Stimulated activated naive CD8-positive, alpha-beta T cell treated with anti-CD3 and anti-CD28 coated beads, Interleukin-15, Interleukin-2, amounts not matched to agents 100 ng/mL and 50 ng/mL, for 24 hours (primary cell): ENCODE measurements around the gene CFL1.
A peak's percentile ranks its signal among the peaks of the same experiment; 100 is the strongest.

Source experiments
- H3K27ac Mint-ChIP-seq: one replicate; pipeline ENCODE4 v1.8.0; 2021; ENCODE audit warnings: mild to moderate bottlenecking, mixed read lengths
- H3K27me3 Mint-ChIP-seq: one replicate; pipeline ENCODE4 v1.8.0; 2021; ENCODE audit warnings: mixed read lengths
- H3K36me3 Mint-ChIP-seq: one replicate; pipeline ENCODE4 v1.8.0; 2021; ENCODE audit warnings: low read depth, mixed read lengths
- H3K4me1 Mint-ChIP-seq: one replicate; pipeline ENCODE4 v1.8.0; 2021; ENCODE audit warnings: low read depth, mixed read lengths
- H3K4me3 Mint-ChIP-seq: one replicate; pipeline ENCODE4 v1.8.0; 2021; ENCODE audit warnings: mild to moderate bottlenecking, mixed read lengths
- H3K9me3 Mint-ChIP-seq: one replicate; pipeline ENCODE4 v1.8.0; 2021; ENCODE audit warnings: mixed read lengths

CFL1 gene

DNA sequence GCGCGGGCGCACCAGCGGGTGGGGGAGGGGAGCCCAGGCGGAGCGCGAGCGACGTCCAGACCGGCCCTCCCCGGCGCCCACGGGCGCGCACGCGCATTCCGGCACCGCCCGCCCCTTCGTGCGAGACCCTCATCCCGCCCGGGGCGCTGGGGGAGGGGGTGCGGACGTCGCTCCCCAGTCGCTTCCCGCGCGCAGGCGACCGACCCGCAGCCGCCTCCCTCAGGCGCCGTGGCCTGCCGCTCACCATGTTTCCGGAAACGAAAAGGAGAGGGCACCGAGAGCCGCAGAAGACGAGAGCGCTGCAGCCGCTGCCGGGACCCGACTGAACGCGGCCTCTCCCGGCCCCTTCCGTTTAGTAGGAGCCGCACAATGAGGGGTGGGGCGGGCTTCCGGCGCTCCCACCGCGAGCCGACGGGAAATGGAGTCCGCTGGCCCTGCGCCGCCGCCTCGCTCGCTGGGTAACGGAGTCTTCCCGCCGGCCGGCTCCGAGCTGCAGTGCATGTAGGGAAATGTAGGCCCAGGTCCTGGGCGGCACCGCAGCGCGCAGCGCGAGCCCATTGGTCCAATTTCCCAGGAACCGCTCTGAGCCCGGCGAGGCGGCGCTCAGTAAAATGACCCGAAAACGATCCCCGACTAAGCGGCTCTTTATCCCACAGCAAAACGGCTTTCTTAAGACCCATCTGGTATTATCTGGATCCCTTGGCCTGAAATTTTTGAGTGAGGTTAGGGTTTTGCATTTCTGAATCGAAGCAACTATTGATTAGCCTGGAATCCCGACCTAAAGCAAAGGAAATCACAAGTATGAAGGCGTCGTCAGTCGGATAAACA, at the start of gene CFL1:
Gene CFL1, minus strand, starts transcription at position 328 of the 828 bp plus-strand sequence. Its CDS starts 81 bp downstream, at position 247.
- Mint-ChIP-seq H3K27me3 (no peaks in the 10 kb centered on the region), H3K4me3 (peak within 1 kb of the TSS; percentile 96), H3K9me3 (no peaks in the 10 kb centered on the region), H3K36me3 (peaks cover 56% of the 10 kb centered on the region), H3K4me1 (peaks cover 60% of the 10 kb centered on the region), H3K27ac (peak within 1 kb of the TSS; percentile 96)

DNA sequence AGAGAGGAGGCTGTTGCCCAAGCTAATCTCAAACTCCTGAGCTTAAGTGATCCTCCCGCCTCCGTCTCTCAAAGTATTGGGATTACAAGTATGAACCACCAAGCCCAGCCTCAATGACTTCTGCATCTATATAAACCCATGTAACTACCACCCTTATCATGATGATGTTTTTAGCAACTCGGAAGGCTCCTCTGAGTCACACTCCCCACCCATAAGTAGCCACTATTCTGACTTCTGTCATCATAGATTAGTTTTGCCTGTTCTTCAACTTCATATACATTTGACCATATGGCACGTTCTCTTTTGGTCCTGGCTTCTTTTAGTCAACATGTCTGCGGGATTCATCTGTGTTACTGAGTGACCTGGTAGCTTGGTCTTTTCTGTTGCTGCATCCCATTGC, 48.6 kb upstream of the CFL1 start:
- Mint-ChIP-seq H3K9me3 (no peaks in the 10 kb centered on the region), H3K4me1 (peaks cover 16% of the 10 kb centered on the region), H3K4me3 (no peak overlapping the region), H3K27ac (no peak overlapping the region), H3K36me3 (no peaks in the 10 kb centered on the region), H3K27me3 (no peaks in the 10 kb centered on the region)

DNA sequence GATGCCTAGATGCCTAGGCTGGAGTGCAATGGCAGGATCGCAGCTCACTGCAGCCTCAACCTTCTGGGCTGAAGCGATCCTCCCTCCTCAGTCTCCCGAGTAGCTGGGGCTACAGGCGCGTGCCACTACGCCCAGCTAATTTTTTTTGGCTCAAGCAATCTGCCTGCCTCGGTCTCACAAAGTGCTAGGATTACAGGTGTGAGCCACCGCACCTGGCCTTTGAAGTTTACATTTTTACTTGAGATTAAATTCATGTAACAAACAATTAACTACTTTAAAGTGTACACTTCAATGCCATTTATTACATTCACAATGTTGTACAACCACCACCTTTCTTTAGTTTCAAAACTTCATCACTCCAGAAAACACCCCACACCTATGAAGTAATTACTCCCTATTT, 45.7 kb upstream of the CFL1 start:
- no peak overlapping the region for H3K4me3 Mint-ChIP-seq
- H3K9me3 Mint-ChIP-seq: no peaks in the 10 kb centered on the region
- peaks cover 14% of the 10 kb centered on the region for H3K4me1 Mint-ChIP-seq
- no peak overlapping the region for H3K27ac Mint-ChIP-seq
- H3K27me3 Mint-ChIP-seq: no peaks in the 10 kb centered on the region
- peaks cover 3% of the 10 kb centered on the region for H3K36me3 Mint-ChIP-seq

DNA sequence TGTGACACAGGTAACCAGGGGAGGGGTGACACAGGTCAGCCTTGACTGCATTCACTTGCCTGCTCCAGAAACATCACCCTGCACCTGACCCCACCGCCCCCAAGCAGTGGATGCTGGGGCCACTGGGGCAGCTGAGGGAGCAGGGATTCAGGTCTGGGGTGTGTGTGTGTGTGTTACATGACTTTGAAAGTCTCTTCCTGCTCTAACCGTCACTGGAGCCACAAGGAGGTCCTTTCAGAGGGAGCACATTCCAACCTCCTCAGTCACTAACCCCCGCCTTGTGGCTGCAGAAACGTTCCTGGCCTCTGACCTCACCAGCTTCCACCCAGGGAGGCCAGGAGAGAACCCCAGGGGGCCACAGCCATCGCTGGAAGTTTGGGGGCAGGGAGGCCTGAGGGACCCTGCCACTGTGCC, 45.1 kb upstream of the CFL1 start:
- H3K4me3 Mint-ChIP-seq: no peak overlapping the region
- H3K36me3 Mint-ChIP-seq: peaks cover 5% of the 10 kb centered on the region
- H3K9me3 Mint-ChIP-seq: no peaks in the 10 kb centered on the region
- peaks cover 20% of the 10 kb centered on the region for H3K4me1 Mint-ChIP-seq
- H3K27ac Mint-ChIP-seq: no peak overlapping the region
- H3K27me3 Mint-ChIP-seq: no peaks in the 10 kb centered on the region

DNA sequence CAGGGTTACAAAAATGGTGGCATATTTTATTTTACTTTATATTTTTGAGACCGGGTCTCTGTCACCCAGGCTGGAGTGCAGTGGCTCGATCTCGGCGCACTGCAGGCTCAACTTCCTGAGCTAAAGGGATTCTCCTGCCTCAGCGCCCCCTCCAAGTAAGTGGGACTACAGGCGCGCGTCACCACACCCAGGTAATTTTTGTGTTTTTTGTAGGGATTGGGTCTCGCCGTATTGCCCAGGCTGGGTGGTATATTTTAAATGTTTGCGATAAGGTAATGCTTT, 42.9 kb upstream of the CFL1 start:
- H3K4me3 Mint-ChIP-seq: peak overlapping the region; percentile 60
- peak overlapping the region; percentile 55 for H3K27ac Mint-ChIP-seq
- H3K27me3 Mint-ChIP-seq: no peaks in the 10 kb centered on the region
- peaks cover 22% of the 10 kb centered on the region for H3K36me3 Mint-ChIP-seq
- no peaks in the 10 kb centered on the region for H3K9me3 Mint-ChIP-seq
- peaks cover 40% of the 10 kb centered on the region for H3K4me1 Mint-ChIP-seq

DNA sequence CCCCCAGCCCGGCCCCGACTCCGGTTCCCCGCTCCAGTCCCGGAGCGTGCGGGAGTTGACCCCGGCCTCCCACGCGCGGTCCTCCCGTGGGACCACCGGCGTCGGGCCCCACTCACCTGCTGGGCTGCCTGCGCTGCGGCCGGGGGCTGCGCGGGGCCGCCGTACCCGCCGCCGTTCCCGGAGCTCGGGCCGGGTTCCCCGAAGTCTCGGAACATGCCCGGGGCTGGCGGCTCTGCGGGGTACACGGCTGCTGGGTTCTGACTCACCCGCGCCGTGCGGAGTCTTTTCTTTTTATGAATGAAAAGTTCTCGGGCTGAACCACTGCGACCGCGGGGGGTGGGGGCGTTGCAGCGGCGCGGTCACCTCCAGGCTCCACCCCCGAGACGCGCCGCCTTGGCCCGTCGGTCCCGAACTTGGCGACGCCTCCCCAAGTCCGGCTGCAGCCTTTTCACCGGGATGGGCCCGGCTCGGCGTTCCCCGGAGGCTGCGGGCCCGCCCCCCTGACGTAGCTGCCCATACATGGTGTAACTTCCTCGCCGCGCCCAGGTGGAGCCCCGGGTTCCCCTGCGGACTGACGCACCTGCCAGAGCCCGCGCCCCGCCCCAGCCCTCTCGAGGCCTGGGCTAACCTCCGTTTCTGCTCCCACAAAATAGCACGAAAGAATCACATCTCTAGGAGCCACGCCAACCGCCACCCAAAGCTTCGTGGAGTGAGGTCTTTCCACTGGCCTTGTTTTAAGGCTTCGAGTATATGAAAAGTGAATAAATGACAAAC, 42.3 kb upstream of the CFL1 start, which contains the start of gene FOSL1:
Gene FOSL1, minus strand, starts transcription at position 264 of the 774 bp plus-strand sequence. Its CDS starts 49 bp downstream, at position 215.
- Mint-ChIP-seq H3K27ac (peak within 1 kb of the TSS; percentile 86), H3K9me3 (no peaks in the 10 kb centered on the region), H3K4me3 (peak within 1 kb of the TSS; percentile 82), H3K36me3 (peaks cover 27% of the 10 kb centered on the region), H3K27me3 (no peaks in the 10 kb centered on the region), H3K4me1 (peaks cover 45% of the 10 kb centered on the region)

DNA sequence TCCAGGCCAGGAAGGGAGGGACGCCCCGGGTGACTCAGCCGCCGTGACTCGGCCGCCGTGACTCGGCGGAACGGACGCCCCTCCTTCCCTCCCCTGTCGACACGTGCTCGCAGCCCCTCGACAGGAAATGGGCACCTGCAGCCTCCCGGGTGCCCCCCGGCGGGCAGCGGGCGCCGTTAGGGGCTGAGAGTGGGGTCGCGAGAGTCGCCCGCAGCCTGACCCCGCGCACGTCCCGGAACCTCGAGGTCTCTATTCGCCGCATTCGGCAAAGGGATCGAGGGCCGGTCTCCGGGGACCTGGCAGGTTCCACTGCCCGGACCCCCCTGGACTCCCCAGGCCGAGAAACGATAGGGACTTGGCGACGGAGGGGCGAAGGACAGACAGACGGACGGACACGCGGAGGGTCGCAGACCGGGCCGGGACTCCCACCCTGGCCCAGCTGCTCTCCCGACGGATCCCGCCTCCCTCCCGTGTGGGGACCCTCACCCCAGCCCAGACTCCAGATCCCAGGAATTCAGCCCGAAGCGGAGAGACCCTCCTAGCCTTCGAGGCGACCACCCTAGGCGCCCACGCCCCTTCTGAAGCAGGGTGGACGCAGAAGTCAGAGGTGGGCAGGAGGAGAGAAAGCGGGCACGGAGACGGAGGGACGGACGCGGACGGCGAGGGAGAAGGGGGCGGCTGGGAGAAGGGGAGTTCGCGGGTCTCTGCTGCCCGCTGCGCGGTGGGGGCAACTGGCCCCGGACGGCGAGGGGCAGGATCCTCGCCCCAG, 41.6 kb upstream of the CFL1 start:
- H3K4me3 Mint-ChIP-seq: peak overlapping the region; percentile 82
- H3K9me3 Mint-ChIP-seq: no peaks in the 10 kb centered on the region
- peaks cover 30% of the 10 kb centered on the region for H3K36me3 Mint-ChIP-seq
- H3K27me3 Mint-ChIP-seq: no peaks in the 10 kb centered on the region
- peaks cover 49% of the 10 kb centered on the region for H3K4me1 Mint-ChIP-seq
- peak overlapping the region; percentile 86 for H3K27ac Mint-ChIP-seq

DNA sequence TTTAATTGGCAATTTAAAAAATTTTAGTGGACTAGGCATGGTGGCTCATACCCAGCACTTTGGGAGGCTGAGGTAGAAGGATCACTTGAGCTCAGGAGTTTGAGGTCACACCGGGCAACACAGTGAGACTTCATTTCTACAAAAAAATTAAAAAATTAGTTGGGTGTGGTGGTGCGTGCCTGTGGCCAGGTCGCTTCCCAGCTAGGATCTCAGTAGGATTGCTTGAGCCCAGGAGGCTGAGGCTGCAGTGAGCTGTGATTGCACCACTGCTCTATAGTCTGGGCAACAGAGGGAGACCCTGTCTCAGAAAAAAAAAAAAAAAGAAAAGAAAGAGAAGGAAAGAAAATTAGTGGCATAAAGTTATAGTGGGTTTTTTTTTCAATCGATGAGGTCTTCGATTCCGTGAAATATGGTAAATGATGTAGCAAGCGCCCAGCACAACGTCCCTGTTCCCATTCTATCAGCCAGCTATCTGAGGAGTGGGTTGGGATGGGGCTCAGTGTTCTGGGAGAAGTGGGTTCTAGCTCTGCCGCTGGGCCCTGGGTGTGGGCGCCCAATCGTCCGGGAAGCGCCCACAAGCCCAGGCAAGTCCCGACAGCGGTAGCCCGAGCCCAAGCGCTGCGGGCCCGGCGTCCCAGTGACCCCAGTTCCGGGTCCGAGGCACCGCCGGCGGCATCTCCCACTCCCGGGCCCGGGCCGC, 40.8 kb upstream of the CFL1 start:
- H3K27me3 Mint-ChIP-seq: no peaks in the 10 kb centered on the region
- H3K36me3 Mint-ChIP-seq: peaks cover 34% of the 10 kb centered on the region
- peaks cover 56% of the 10 kb centered on the region for H3K4me1 Mint-ChIP-seq
- peak overlapping the region; percentile 90 for H3K27ac Mint-ChIP-seq
- H3K4me3 Mint-ChIP-seq: peak overlapping the region; percentile 90
- H3K9me3 Mint-ChIP-seq: no peaks in the 10 kb centered on the region

DNA sequence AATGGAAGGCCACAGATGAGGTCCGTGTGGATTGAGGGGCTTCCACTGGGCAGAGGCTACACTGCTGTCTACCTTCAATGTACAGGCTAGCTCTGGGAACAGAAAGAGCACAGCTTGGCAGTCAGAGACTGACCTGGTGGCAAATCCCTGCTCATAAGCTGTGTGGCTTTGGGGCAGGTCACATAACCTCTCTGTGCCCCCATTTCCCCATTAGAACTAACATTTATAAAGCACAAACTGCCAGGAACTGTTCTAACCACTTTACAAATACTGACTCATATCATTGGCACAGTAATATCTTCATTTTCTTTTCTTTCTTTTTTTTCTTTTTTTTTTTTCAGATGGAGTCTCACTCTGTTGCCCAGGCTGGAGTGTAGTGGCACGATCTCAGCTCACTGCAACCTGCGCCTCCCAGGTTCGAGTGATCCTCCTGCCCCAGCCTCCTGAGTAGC, 39.1 kb upstream of the CFL1 start:
- H3K4me1 Mint-ChIP-seq: peaks cover 69% of the 10 kb centered on the region
- no peaks in the 10 kb centered on the region for H3K9me3 Mint-ChIP-seq
- H3K4me3 Mint-ChIP-seq: peak overlapping the region; percentile 63
- peaks cover 43% of the 10 kb centered on the region for H3K36me3 Mint-ChIP-seq
- H3K27ac Mint-ChIP-seq: peak overlapping the region; percentile 58
- H3K27me3 Mint-ChIP-seq: no peaks in the 10 kb centered on the region

DNA sequence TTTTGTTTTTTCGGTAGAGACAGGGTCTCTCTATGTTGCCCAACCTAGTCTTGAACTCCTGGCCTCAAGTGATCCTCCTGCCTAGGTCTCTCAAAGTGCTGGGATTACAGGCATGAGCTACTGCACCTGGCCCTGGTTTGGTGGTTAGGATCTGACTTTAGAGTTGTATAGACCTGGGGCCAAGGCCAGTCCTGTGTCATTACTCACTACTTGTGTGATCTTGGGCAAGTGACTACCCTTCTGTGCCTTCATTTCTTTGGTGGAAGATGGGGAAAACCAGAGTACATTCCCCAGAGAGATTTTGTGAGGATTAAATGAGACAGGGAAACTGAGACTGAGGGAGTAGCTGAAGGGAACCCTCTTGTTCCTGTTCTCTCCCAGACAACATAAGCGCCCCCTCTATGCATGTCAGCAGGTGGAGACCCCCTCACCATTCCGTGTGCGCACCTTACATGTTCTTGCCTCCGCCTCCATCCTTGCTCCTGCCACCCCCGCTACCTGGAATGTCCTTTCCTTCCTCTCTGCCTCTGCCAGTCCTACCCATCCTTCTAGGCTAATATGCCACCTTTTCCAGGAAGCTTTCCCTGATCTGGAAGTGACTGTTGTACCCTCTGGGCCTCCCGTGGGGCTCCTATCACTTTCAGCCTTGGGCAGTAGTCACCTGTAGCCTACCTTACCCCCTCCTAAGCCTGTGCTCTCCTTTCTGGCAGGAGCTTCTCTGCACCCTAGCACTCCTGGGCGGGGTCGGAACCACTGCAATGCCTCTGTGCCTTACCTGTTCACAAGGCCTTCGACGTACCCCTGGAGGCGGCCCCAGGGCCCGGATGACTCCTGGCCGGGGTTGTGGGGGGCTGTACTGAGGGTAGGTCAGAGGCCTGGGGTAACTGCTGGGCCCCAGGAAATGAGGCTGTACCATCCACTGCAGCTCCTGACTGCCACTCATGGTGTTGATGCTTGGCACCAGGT, 38.3 kb upstream of the CFL1 start:
- no peaks in the 10 kb centered on the region for H3K27me3 Mint-ChIP-seq
- peak overlapping the region; percentile 83 for H3K27ac Mint-ChIP-seq
- H3K36me3 Mint-ChIP-seq: peaks cover 45% of the 10 kb centered on the region
- H3K4me3 Mint-ChIP-seq: no peak overlapping the region
- no peaks in the 10 kb centered on the region for H3K9me3 Mint-ChIP-seq
- peaks cover 70% of the 10 kb centered on the region for H3K4me1 Mint-ChIP-seq

DNA sequence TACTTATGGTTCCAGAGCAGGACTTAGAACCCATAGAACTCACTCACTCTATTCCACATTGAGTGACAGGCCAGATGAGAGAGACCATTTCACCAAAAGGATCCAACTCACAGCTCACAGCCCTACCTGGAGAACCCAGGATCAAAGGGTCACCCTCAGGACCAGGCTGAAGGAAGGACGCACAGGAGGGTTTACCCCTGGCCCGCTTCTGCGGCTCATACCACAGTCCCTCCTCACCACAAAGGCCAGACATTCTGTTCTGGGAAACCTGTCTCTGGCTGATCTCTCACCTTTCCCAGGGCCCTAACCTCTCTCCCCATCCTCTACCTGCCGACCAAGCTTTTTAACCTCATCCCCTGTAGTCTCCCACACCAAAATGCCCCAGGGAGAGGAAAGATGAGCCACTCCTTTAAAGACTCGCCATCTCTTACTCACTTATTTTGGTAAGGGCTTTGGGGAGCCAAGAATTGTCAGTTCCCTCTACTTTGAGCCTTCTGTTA, 37.6 kb upstream of the CFL1 start:
- Mint-ChIP-seq H3K4me1 (peaks cover 68% of the 10 kb centered on the region), H3K27ac (peak overlapping the region; percentile 83), H3K4me3 (peak overlapping the region; percentile 43), H3K9me3 (no peaks in the 10 kb centered on the region), H3K27me3 (no peaks in the 10 kb centered on the region), H3K36me3 (peaks cover 45% of the 10 kb centered on the region)

DNA sequence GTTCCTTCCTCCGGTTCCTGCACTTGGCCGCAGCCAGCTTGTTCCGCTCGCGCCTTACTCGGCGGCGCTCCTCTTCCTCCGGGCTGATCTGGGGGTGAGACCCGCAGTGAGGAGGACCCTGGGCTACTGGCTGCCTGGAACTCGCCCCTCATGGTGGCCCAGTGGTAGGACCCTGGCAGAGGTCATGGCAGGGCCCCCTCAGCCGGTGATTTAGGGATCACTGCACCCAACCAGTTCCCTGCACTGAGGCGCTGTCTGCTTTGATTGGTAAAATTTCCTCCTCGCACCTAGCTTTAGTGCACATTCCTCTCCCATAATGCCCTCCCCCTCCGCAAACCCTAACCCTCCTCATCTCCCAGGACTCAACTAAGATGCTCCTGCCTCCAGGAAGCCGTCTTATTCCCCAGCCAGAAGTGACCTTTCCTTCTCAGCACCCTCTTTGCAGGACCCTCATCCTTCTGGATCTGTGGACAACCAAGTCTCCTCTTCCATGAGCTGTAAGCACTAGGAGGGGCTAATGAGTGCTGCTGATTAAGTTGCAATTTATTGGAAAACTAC, 36.1 kb upstream of the CFL1 start:
- Mint-ChIP-seq H3K36me3 (peaks cover 45% of the 10 kb centered on the region), H3K27ac (peak overlapping the region; percentile 81), H3K9me3 (no peaks in the 10 kb centered on the region), H3K4me3 (peak overlapping the region; percentile 99), H3K27me3 (no peaks in the 10 kb centered on the region), H3K4me1 (peaks cover 79% of the 10 kb centered on the region)

DNA sequence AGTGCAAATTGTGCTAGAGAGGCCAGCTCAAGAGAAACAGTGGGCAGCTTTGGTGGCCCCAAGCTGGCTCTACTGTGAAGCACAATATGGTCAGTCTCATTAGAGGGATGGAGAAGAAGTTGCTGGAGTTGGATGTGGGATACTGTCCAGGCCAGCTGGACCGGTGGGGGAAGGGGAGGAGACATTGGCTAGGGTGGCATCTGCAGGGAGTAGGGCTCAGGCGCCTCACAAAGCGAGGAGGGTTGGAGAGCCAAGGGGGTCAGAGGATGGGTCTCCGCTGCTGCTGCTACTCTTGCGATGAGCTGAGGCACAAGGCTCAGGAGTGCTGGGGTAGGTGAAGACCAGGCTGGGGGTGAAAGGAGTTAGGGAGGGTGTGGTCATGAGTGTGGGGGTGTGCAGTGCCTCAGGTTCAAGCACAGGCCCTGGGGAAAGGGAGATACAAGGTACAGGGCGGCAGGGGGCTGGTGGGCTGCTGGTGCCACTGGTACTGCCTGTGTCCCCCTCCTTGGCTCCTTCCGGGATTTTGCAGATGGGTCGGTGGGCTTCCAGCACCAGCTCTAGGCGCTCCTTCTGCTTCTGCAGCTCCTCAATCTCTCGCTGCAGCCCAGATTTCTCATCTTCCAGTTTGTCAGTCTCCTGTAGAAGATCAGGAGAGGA, 34.8 kb upstream of the CFL1 start:
- peak overlapping the region; percentile 86 for H3K27ac Mint-ChIP-seq
- H3K9me3 Mint-ChIP-seq: no peaks in the 10 kb centered on the region
- H3K4me1 Mint-ChIP-seq: peaks cover 79% of the 10 kb centered on the region
- H3K27me3 Mint-ChIP-seq: no peaks in the 10 kb centered on the region
- H3K4me3 Mint-ChIP-seq: peak overlapping the region; percentile 99
- peaks cover 40% of the 10 kb centered on the region for H3K36me3 Mint-ChIP-seq
